ENCODE data around the gene BID. TPM values are rescaled to one million over a fixed set of nuclear protein-coding genes. Genes with fewer than 3 reads are reported as not detected.
A peak's percentile ranks its signal among the peaks of the same experiment; 100 is the strongest.

BID gene
- total and polyA plus RNA-seq, 2 of the 8 experiments (the other 6 are each of a cell fraction or from before 2014, with no cell fraction given), result 39.3 to 114 TPM

- no peak overlapping the region for H2BK5ac ChIP-seq (ENCODE audit: low read depth, low read length)
- H3K79me2 ChIP-seq (ENCODE audit: control insufficient read depth in 1 of 2, insufficient read depth in 2 of 2, low read length in 2 of 2), result no peaks in the 10 kb centered on the region
- no peak overlapping the region for H3K14ac ChIP-seq (ENCODE audit: insufficient read length)
- H2BK120ac ChIP-seq (replicated peaks; ENCODE audit: low read depth, low read length), result no peak overlapping the region
- H2AK5ac ChIP-seq (ENCODE audit: low read depth, low read length), result no peak overlapping the region
- peaks cover 0 to 5% (median 0%) of the 10 kb centered on the region in 4 experiments; a peak in 1 of 7 replicates for H3K4me1 ChIP-seq (replicated peaks in 1 of 4; ENCODE audit: control insufficient read depth in 3 of 4, insufficient read depth in 4 of 4, low read length in 3 of 4)
- H3K27me3 ChIP-seq (replicated peaks in 1 of 4; ENCODE audit: control insufficient read depth in 3 of 4, extremely low read depth in 1 of 4, insufficient read depth in 3 of 4, low read length in 3 of 4), result no peaks in the 10 kb centered on the region
- H2BK20ac ChIP-seq (ENCODE audit: low read length), result no peak overlapping the region
- H4K91ac ChIP-seq (replicated peaks; ENCODE audit: insufficient read length, low read length), result peak overlapping the region; percentile 77
- no peak overlapping the region for H2BK12ac ChIP-seq (ENCODE audit: low read depth, low read length)
- no peak overlapping the region for H2BK15ac ChIP-seq (ENCODE audit: low read length)
- H4K8ac ChIP-seq (ENCODE audit: extremely low read depth, insufficient read depth, low read length), result no peak overlapping the region
- POLR2A ChIA-PET (ENCODE audit: partially characterized antibody), result interaction anchor here (0.6 to 6.3 kb wide), 5 partner anchors 9 to 292 kb away, joined by 3 to 38 read pairs (median 5); partner anchors contain the start of gene BID
- H3K9ac ChIP-seq (replicated peaks in 1 of 4; ENCODE audit: extremely low read depth in 1 of 4, low read depth in 3 of 4, low read length in 3 of 4), result no peak overlapping the region
- no peaks in the 10 kb centered on the region for H4K20me1 ChIP-seq (replicated peaks in 1 of 2; ENCODE audit: control insufficient read depth in 1 of 2, insufficient read depth in 2 of 2, low read length in 2 of 2)
- no peaks in the 10 kb centered on the region for H3K9me3 ChIP-seq (ENCODE audit: insufficient read depth in 2 of 2, low read depth in 1 of 2, low read length in 1 of 2)
- H3K79me1 ChIP-seq (ENCODE audit: low read depth, low read length), result no peaks in the 10 kb centered on the region; the same call in 1 of the 2 replicates
- no peak overlapping the region for H3K18ac ChIP-seq (ENCODE audit: extremely low read depth, low read length)
- H3K4me3 ChIP-seq (ENCODE audit: extremely low read depth in 1 of 4, insufficient read depth in 2 of 4, low read depth in 3 of 4, low read length in 4 of 4), result no peak overlapping the region
- CTCF ChIA-PET (ENCODE audit: partially characterized antibody), result interaction anchor here (0.9 to 10.7 kb wide), 11 partner anchors 8 to 288 kb away, joined by 3 to 174 read pairs (median 27); partner anchors contain the start of gene BID
- H3K56ac ChIP-seq (replicated peaks; ENCODE audit: insufficient read length, low read depth, low read length), result no peak overlapping the region
- TF ChIP-seq YY1 (IDR thresholded peaks at IDR 0.05; ENCODE audit: low read depth, low read length) (no peak), CREB1 (IDR thresholded peaks at IDR 0.05) (no peak), FOSL1 (IDR thresholded peaks at IDR 0.05; ENCODE audit: insufficient read depth, low read depth, low read length) (no peak), KDM1A (IDR thresholded peaks at IDR 0.05; ENCODE audit: borderline replicate concordance, low read length) (no peak), HDAC2 (IDR thresholded peaks at IDR 0.05; ENCODE audit: borderline replicate concordance in 1 of 2, low read depth in 2 of 2, low read length in 2 of 2) (no peak), KDM5A (IDR thresholded peaks at IDR 0.05; ENCODE audit: low read length) (no peak), RFX5 (IDR thresholded peaks at IDR 0.05; ENCODE audit: borderline replicate concordance, low read depth, low read length) (no peak), EZH2 (IDR thresholded peaks at IDR 0.05; ENCODE audit: low read depth, low read length, severe bottlenecking) (no peak), SUZ12 (IDR thresholded peaks at IDR 0.05; ENCODE audit: low read length) (no peak), CBX5 (IDR thresholded peaks at IDR 0.05; ENCODE audit: low read depth, low read length) (no peak), POLR2AphosphoS5 (IDR thresholded peaks at IDR 0.05; ENCODE audit: low read depth, low read length) (no peak), TBP (IDR thresholded peaks at IDR 0.05; ENCODE audit: low read depth, low read length) (no peak), SIX5 (IDR thresholded peaks at IDR 0.05; ENCODE audit: low read depth, low read length) (no peak)
- H3K23me2 ChIP-seq (ENCODE audit: low read depth, low read length), result no peaks in the 10 kb centered on the region
- no peak overlapping the region for H3K27ac ChIP-seq (ENCODE audit: low read depth, low read length)
- 91% methylated on average over 8 of the region's 8 CpGs; no CpG with 5 or more reads in 1 of the 2 experiments for WGBS, 2 experiments (ENCODE audit: extremely low coverage in 1 of 2, insufficient coverage in 1 of 2, insufficient read length in 1 of 2, insufficient replicate concordance in 2 of 2, low coverage in 1 of 2, low lambda C conversion rate in 2 of 2, missing lambda C conversion rate in 1 of 2)
- H3K36me3 ChIP-seq (ENCODE audit: control insufficient read depth in 2 of 4, insufficient read depth in 4 of 4, low read length in 3 of 4), result no peaks in the 10 kb centered on the region
- no peak overlapping the region for H2AFZ ChIP-seq (ENCODE audit: low read length)
- no peak for FAIRE-seq
- no peak overlapping the region for H3K4me2 ChIP-seq (ENCODE audit: insufficient read depth in 1 of 2, low read depth in 2 of 2, low read length in 2 of 2)
- H3K4ac ChIP-seq (replicated peaks; ENCODE audit: insufficient read length, low read depth, low read length), result no peak overlapping the region
- DNase-seq (ENCODE audit: low read depth in 1 of 2, low spot score in 2 of 2), result no peak
- no peak overlapping the region for H3K23ac ChIP-seq (ENCODE audit: insufficient read length)
- no peak overlapping the region for H4K5ac ChIP-seq (ENCODE audit: insufficient read length, low read depth, low read length)
Measured at GRCh38 chr22:17787241-17787640, 13.0 kb upstream of the BID start.
